GM23248 (cell line): ENCODE data around the gene S1PR2.

Source experiments
- EZH2 ChIP-seq: fragments of 200-600 bp; sonication (generic); IDR thresholded peaks from 2 replicates; pipeline ENCODE4 v1.6.1; 2018; ENCODE audit warnings: antibody characterized with exemption, mild to moderate bottlenecking; ENCODE audit not compliant: insufficient read depth, poor library complexity, severe bottlenecking
- EZH2phosphoT487 ChIP-seq: fragments of 200-600 bp; sonication (generic); IDR thresholded peaks from 2 replicates; pipeline ENCODE4 v1.6.1; 2018; ENCODE audit warnings: antibody characterized with exemption, moderate library complexity, mild to moderate bottlenecking, low read depth; ENCODE audit not compliant: insufficient read depth

- no peak for TF ChIP-seq EZH2phosphoT487
- no peak for TF ChIP-seq EZH2
Measured at GRCh38 chr19:10255358-10255757, 24.2 kb upstream of the S1PR2 start.
